GM12878 (cell line): ENCODE results near the gene BCAP31. TPM values are rescaled to one million over a fixed set of nuclear protein-coding genes. Genes with fewer than 3 reads are reported as not detected.

Experiments used
- ATAC-seq: fragments of 200-7000 bp; cut with Tn5 transposase; 3 replicates; pipeline ENCODE4 v1.9.1; 2020; ENCODE audit warnings: mild to moderate bottlenecking, moderate library complexity
- BruUV-seq: library from RNA; stranded (reverse); fragments of 400-500 nt; replicated peaks from 2 replicates; lab custom pipeline; 2021; lab: Mats Ljungman, UMichigan
- CTCF ChIA-PET: fragments of 300-600 bp; sonication (Branson Sonifier 250); formaldehyde crosslinking; extraction: SDS; loops from one replicate; lab custom pipeline; 2021; ENCODE audit warnings: inconsistent platforms; lab: Yijun Ruan, JAX
- POLR2A ChIA-PET: fragments of 350-600 bp; formaldehyde crosslinking; extraction: SDS; loops from one replicate; lab custom pipeline; 2021; ENCODE audit warnings: inconsistent platforms; lab: Charles Lee
- RAD21 ChIA-PET: fragments of 300-600 bp; sonication (Branson Sonifier 250); formaldehyde crosslinking; loops from one replicate; lab custom pipeline; 2023; ENCODE audit warnings: antibody characterized with exemption; ENCODE audit not compliant: unreplicated experiment; lab: Charles Lee
- SMC1A ChIA-PET: fragments of 300-600 bp; sonication (Branson Sonifier 250); formaldehyde crosslinking; loops from one replicate; lab custom pipeline; 2023; ENCODE audit not compliant: unreplicated experiment, uncharacterized antibody; lab: Charles Lee
- DNase-seq: peaks from one replicate; pipeline ENCODE4 v3.0.0-alpha.2; 2011; ENCODE audit warnings: low read depth, low spot score
- FAIRE-seq: peaks from 3 replicates; lab custom pipeline; 2011; peaks lifted over from hg19 to GRCh38; lab: Jason Lieb, UNC
- H2AFZ ChIP-seq: 2 replicates; pipeline ENCODE4 v1.6.0; 2011; ENCODE audit warnings: low read depth, low read length, control low read depth; ENCODE audit not compliant: control insufficient read depth
- H3K27ac ChIP-seq: 2 replicates; pipeline ENCODE4 v1.5.1; 2011; ENCODE audit warnings: control low read depth; ENCODE audit not compliant: control insufficient read depth, insufficient read depth
- H3K27me3 ChIP-seq, 2 experiments: replicated peaks in 1 of 2; 2 replicates each; pipeline versions ENCODE4 v1.6.0 to v1.6.1; 2011; ENCODE audit warnings: low read length in 1 of 2; ENCODE audit not compliant: control insufficient read depth in 2 of 2, insufficient read depth in 2 of 2
- H3K36me3 ChIP-seq, 2 experiments: 2 replicates each; pipeline ENCODE4 v1.5.1; 2011; ENCODE audit warnings: low read length in 1 of 2; ENCODE audit not compliant: control insufficient read depth in 2 of 2, insufficient read depth in 2 of 2
- H3K4me1 ChIP-seq: 2 replicates; pipeline ENCODE4 v1.6.1; 2011; ENCODE audit warnings: mild to moderate bottlenecking, low read length, moderate library complexity, mixed read lengths; ENCODE audit not compliant: control insufficient read depth, insufficient read depth
- H3K4me2 ChIP-seq: 2 replicates; pipeline ENCODE4 v1.6.0; 2011; ENCODE audit warnings: control low read depth; ENCODE audit not compliant: control insufficient read depth, insufficient read depth
- H3K4me3 ChIP-seq: fragments of 200-600 bp; sonication (generic); 2 replicates; pipeline ENCODE4 v1.5.1; 2016
- H3K79me2 ChIP-seq: 2 replicates; pipeline ENCODE4 v1.6.0; 2011; ENCODE audit warnings: low read length; ENCODE audit not compliant: control insufficient read depth, insufficient read depth
- H3K9ac ChIP-seq: 2 replicates; pipeline ENCODE4 v1.8.0; 2011; ENCODE audit warnings: low read length, control low read depth, mixed read lengths; ENCODE audit not compliant: control insufficient read depth, insufficient read depth
- H3K9me3 ChIP-seq: replicated peaks from 3 replicates; pipeline ENCODE4 v1.5.1; 2011; ENCODE audit warnings: mild to moderate bottlenecking, low read length; ENCODE audit not compliant: control insufficient read depth, insufficient read depth
- H4K20me1 ChIP-seq: 2 replicates; pipeline ENCODE4 v1.6.0; 2011; ENCODE audit not compliant: control insufficient read depth, insufficient read depth
- CREB1 ChIP-seq: IDR thresholded peaks from 2 replicates; pipeline ENCODE4 v1.6.1; 2012; ENCODE audit warnings: low read depth, mild to moderate bottlenecking, inconsistent platforms
- FOXM1 ChIP-seq: IDR thresholded peaks from 2 replicates; pipeline ENCODE4 v1.6.1; 2012; ENCODE audit warnings: low read depth, mild to moderate bottlenecking, inconsistent platforms, low read length, moderate library complexity
- HDAC2 ChIP-seq: fragments of 200-600 bp; sonication (generic); IDR thresholded peaks from 2 replicates; pipeline ENCODE4 v1.6.1; 2017
- HDAC6 ChIP-seq: fragments of 200-600 bp; sonication (generic); IDR thresholded peaks from one replicate; pipeline ENCODE4 v1.8.0; 2017; ENCODE audit warnings: antibody characterized with exemption; ENCODE audit not compliant: unreplicated experiment
- PML ChIP-seq: IDR thresholded peaks from 2 replicates; pipeline ENCODE4 v1.6.1; 2012; ENCODE audit warnings: low read length, inconsistent platforms
- RAD51 ChIP-seq: fragments of 450-650 bp; IDR thresholded peaks from 2 replicates; pipeline ENCODE4 v1.6.1; 2016; ENCODE audit warnings: moderate library complexity, mild to moderate bottlenecking, inconsistent platforms
- SREBF1 ChIP-seq: IDR thresholded peaks from 2 replicates; pipeline ENCODE4 v1.6.1; 2012; ENCODE audit warnings: mild to moderate bottlenecking, low read length
- SUZ12 ChIP-seq: fragments of 200-600 bp; sonication (generic); IDR thresholded peaks from one replicate; pipeline ENCODE4 v1.6.1; 2018; ENCODE audit warnings: antibody characterized with exemption, mild to moderate bottlenecking; ENCODE audit not compliant: unreplicated experiment
- ZBTB4 ChIP-seq: fragments of 450-650 bp; formaldehyde crosslinking; IDR thresholded peaks from 2 replicates; pipeline ENCODE4 v1.4.0; 2022; ENCODE audit warnings: mild to moderate bottlenecking, moderate library complexity
- ZNF207 ChIP-seq: fragments of 450-650 bp; IDR thresholded peaks from 2 replicates; pipeline ENCODE4 v1.6.1; 2014; ENCODE audit warnings: antibody characterized with exemption, mild to moderate bottlenecking, borderline replicate concordance
- WGBS: methylation state at CpG from one replicate; pipeline ENCODE4 v1.1.6; 2016; ENCODE audit warnings: low lambda C conversion rate; ENCODE audit not compliant: insufficient replicate concordance, insufficient coverage; ENCODE audit errors: missing lambda C conversion rate; 5-methylcytosine and 5-hydroxymethylcytosine counted together
- in situ Hi-C: fragments of 300-500 bp; cut with MboI; formaldehyde crosslinking; loops from 9 replicates; pipeline ENCODE4 v1.14.3; 2018; ENCODE audit warnings: mixed read lengths
- intact Hi-C: fragments of 100-400 bp; cut with micrococcal nuclease; formaldehyde crosslinking; loops from one replicate; pipeline ENCODE4 v1.14.2; 2022; ENCODE audit not compliant: unreplicated experiment
- polyA plus RNA-seq, 11 experiments: library from polyadenylated mRNA; depleted of rRNA in 4 of 11; unstranded in 6 of 11; stranded (reverse) in 5 of 11; fragments of >200 nt; fragmentation: Nextera tagmentation in 4 of 11; fragmentation: Illumina TruSeq in 1 of 11; extraction: Ambion mirVana in 4 of 11; extraction: Trizol in 1 of 11; gene quantifications; 1 replicate in 1 of 11; 2 replicates in 10 of 11; pipeline versions ENCODE4 v1.2.1 to v1.2.3, GENCODE V29; 2011 to 2016; ENCODE audit warnings: inconsistent platforms in 2 of 11, missing spikeins in 2 of 11, low read depth in 1 of 11
- total RNA-seq, 4 experiments: library from RNA; depleted of rRNA in 3 of 4; stranded (reverse); fragments of >200 nt in 3 of 4; fragmentation: Illumina TruSeq in 1 of 4; extraction: Trizol in 1 of 4; gene quantifications; 2 replicates each; pipeline versions ENCODE4 v1.2.1 to v1.2.3, GENCODE V29; 2013 to 2021
- TF ChIP-seq, protein P1 (sequence below): IDR thresholded peaks from 2 replicates; pipeline ENCODE4 v1.6.1; 2011; ENCODE audit warnings: low read depth, mild to moderate bottlenecking, low read length, moderate library complexity, borderline replicate concordance; ENCODE audit errors: extremely low read depth
- TF ChIP-seq, protein P2 (sequence below): IDR thresholded peaks from 2 replicates; pipeline ENCODE4 v1.6.1; 2012; ENCODE audit warnings: low read length, inconsistent platforms
- TF ChIP-seq, protein P3 (sequence below): fragments of 450-650 bp; IDR thresholded peaks from 2 replicates; pipeline ENCODE4 v1.6.1; 2017; ENCODE audit warnings: low read depth, mild to moderate bottlenecking, moderate library complexity
- TF ChIP-seq, protein P4 (sequence below): fragments of 450-650 bp; IDR thresholded peaks from 2 replicates; pipeline ENCODE4 v1.6.1; 2016; ENCODE audit warnings: mild to moderate bottlenecking

BCAP31 gene
- total and polyA plus RNA-seq, 10 of the 15 experiments (the other 5 are each of a cell fraction or from before 2014, with no cell fraction given) = 63.1 to 246 (median 95.6) TPM

DNA sequence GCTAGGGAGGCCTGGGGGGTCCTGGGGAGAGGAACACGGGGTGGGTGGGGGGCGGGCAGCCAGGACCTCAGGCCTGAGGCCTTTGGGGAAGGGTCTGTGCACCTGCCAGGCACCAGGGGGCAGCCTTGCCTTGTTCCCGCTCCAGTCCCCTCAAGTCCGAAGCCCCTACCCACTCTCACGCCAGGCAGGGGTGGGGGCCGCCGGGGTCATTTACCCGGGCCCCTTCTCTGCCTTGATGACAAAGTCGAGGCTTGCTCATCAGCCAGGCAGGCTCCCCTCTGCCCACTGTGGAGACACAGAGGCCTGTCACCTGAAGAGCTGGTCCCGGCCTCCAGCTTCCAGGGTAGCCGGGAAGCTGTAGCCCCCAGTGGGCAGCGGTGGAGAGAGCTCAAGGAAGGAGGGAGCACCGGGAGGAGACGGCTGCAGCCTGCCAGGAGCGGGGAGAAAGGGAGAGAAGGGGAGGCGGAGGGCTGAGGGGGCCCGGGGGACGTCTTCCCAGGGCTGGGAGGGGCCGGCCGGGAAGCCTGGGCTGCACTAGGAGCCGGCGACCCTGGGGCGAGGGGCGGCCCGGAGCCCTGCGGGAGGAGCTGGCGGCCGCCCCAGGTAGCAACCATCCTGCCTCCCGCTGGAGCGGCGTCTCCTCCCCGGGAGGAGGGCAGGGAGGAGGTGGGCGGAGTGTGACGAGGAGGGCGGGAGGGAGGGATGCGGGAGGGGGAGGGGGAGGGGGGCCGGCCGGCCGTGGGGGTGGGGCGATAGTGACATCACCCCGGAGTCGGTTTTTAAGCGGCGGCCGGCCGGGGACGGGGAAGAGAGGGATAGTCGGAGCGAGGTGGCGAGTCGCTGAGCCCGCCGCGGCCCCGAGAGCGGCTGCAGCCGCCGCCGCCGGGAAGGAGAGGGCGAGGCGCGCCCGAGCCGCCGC, 36.8 kb downstream of the BCAP31 start, which contains the start of gene SLC6A8 (continued):
- no peak for TF ChIP-seq ZBTB4
- no peak for TF ChIP-seq RAD51
- no peak for TF ChIP-seq ZNF207
- TF ChIP-seq, protein P1, sequence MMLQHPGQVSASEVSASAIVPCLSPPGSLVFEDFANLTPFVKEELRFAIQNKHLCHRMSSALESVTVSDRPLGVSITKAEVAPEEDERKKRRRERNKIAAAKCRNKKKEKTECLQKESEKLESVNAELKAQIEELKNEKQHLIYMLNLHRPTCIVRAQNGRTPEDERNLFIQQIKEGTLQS = no peak

- no TSS peak for BruUV-seq
- intact Hi-C loops = no loop called here
- Histone ChIP-seq H4K20me1 (no peaks in the 10 kb centered on the region), H3K4me1 (no peaks in the 10 kb centered on the region), H3K36me3 (no peaks in the 10 kb centered on the region), H3K9me3 (no peaks in the 10 kb centered on the region; the same call in 2 of the 3 replicates), H3K9ac (no peak overlapping the region), H2AFZ (no peak overlapping the region), H3K4me3 (no peak overlapping the region), H3K4me2 (no peak overlapping the region), H3K79me2 (no peaks in the 10 kb centered on the region), H3K27ac (no peak overlapping the region), H3K27me3 (no peaks in the 10 kb centered on the region)
- SMC1A ChIA-PET = no interaction called here
- CTCF ChIA-PET = interaction anchor here (1.4 to 1.6 kb wide), 2 partner anchors 35 to 77 kb away, joined by 3 read pairs; partner anchors contain the start of gene PLXNB3
- ATAC-seq = no peak
- WGBS = 50% methylated on average over 9 of the region's 9 CpGs
- RAD21 ChIA-PET = interaction anchor here (1.0 to 1.5 kb wide), 4 partner anchors 37 to 239 kb away, joined by 3 to 4 read pairs (median 3); partner anchors contain the start of genes BCAP31, IDH3G and SSR4
- in situ Hi-C loops = no loop called here
- POLR2A ChIA-PET = no interaction called here
- FAIRE-seq = no peak
- DNase-seq = no peak
- TF ChIP-seq, protein P2, sequence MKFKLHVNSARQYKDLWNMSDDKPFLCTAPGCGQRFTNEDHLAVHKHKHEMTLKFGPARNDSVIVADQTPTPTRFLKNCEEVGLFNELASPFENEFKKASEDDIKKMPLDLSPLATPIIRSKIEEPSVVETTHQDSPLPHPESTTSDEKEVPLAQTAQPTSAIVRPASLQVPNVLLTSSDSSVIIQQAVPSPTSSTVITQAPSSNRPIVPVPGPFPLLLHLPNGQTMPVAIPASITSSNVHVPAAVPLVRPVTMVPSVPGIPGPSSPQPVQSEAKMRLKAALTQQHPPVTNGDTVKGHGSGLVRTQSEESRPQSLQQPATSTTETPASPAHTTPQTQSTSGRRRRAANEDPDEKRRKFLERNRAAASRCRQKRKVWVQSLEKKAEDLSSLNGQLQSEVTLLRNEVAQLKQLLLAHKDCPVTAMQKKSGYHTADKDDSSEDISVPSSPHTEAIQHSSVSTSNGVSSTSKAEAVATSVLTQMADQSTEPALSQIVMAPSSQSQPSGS = no peak
- TF ChIP-seq HDAC2 (no peak), SUZ12 (no peak), FOXM1 (no peak), SREBF1 (no peak), CREB1 (no peak), HDAC6 (no peak), PML (no peak)
- TF ChIP-seq, protein P3, sequence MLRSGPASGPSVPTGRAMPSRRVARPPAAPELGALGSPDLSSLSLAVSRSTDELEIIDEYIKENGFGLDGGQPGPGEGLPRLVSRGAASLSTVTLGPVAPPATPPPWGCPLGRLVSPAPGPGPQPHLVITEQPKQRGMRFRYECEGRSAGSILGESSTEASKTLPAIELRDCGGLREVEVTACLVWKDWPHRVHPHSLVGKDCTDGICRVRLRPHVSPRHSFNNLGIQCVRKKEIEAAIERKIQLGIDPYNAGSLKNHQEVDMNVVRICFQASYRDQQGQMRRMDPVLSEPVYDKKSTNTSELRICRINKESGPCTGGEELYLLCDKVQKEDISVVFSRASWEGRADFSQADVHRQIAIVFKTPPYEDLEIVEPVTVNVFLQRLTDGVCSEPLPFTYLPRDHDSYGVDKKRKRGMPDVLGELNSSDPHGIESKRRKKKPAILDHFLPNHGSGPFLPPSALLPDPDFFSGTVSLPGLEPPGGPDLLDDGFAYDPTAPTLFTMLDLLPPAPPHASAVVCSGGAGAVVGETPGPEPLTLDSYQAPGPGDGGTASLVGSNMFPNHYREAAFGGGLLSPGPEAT = no peak
- TF ChIP-seq, protein P4, sequence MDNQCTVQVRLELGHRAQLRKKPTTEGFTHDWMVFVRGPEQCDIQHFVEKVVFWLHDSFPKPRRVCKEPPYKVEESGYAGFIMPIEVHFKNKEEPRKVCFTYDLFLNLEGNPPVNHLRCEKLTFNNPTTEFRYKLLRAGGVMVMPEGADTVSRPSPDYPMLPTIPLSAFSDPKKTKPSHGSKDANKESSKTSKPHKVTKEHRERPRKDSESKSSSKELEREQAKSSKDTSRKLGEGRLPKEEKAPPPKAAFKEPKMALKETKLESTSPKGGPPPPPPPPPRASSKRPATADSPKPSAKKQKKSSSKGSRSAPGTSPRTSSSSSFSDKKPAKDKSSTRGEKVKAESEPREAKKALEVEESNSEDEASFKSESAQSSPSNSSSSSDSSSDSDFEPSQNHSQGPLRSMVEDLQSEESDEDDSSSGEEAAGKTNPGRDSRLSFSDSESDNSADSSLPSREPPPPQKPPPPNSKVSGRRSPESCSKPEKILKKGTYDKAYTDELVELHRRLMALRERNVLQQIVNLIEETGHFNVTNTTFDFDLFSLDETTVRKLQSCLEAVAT = no peak
These were observed 37.5 kb downstream of the BCAP31 start for GRCh38 chrX:153686711-153687110.
